SK-N-SH (cell line): ENCODE data around the gene PDGFRA. TPM values are rescaled to one million over a fixed set of nuclear protein-coding genes. Genes with fewer than 3 reads are reported as not detected.
"Not testable (repeated sequence)": the region's sequence is repeated elsewhere in the genome, so short reads cannot be mapped to it uniquely, and the experiment has no call there.

ENCODE experiments used
- CTCF ChIA-PET: fragments of 300-600, 350-600 bp; formaldehyde crosslinking; extraction: SDS; loops from one replicate; lab custom pipeline; 2021; lab: Yijun Ruan, JAX
- POLR2A ChIA-PET: fragments of 350-600 bp; sonication (Branson Sonifier 250); formaldehyde crosslinking; extraction: SDS; loops from one replicate; lab custom pipeline; 2020; ENCODE audit warnings: antibody characterized with exemption, inconsistent platforms; lab: Yijun Ruan, JAX
- DNase-seq: peaks from one replicate; pipeline ENCODE4 v3.0.0; 2012
- H2AFZ ChIP-seq: fragments of 200-600 bp; sonication (generic); 2 replicates; pipeline ENCODE4 v1.8.1; 2016; ENCODE audit warnings: antibody characterized with exemption, mild to moderate bottlenecking, low read depth
- H3F3A ChIP-seq: fragments of 200-600 bp; sonication (generic); replicated peaks from 2 replicates; pipeline ENCODE3; 2016; ENCODE audit warnings: antibody characterized with exemption, mild to moderate bottlenecking; ENCODE audit not compliant: insufficient read depth
- H3K27ac ChIP-seq, 2 experiments: fragments of 200-500 bp in 1 of 2; fragments of 200-600 bp in 1 of 2; sonication (Bioruptor generic) in 1 of 2; sonication (generic), shearing (Covaris generic) in 1 of 2; 2 replicates each; pipeline versions ENCODE4 v1.5.1 to v1.6.1; 2014 to 2016; ENCODE audit warnings: low read depth in 2 of 2, inconsistent platforms in 1 of 2, low read length in 1 of 2, mild to moderate bottlenecking in 1 of 2, mixed read lengths in 1 of 2
- H3K27me3 ChIP-seq: fragments of 200-600 bp; sonication (generic), shearing (Covaris generic); 2 replicates; pipeline ENCODE4 v1.6.1; 2016; ENCODE audit warnings: mixed run types; ENCODE audit not compliant: insufficient read depth
- H3K36me3 ChIP-seq, 2 experiments: fragments of 200-500 bp in 1 of 2; fragments of 200-600 bp in 1 of 2; sonication (Bioruptor generic) in 1 of 2; sonication (generic) in 1 of 2; replicated peaks in 1 of 2; 2 replicates each; pipeline versions ENCODE3 to v1.5.1; 2014 to 2016; ENCODE audit warnings: low read length in 1 of 2, mild to moderate bottlenecking in 1 of 2; ENCODE audit not compliant: insufficient read depth in 2 of 2, control insufficient read depth in 1 of 2
- H3K4me1 ChIP-seq, 2 experiments: fragments of 200-500 bp in 1 of 2; fragments of 200-600 bp in 1 of 2; sonication (Bioruptor generic) in 1 of 2; sonication (generic), shearing (Covaris generic) in 1 of 2; 2 replicates each; pipeline versions ENCODE4 v1.5.1 to v1.6.1; 2014 to 2016; ENCODE audit warnings: low read depth in 1 of 2, low read length in 1 of 2, mixed run types in 1 of 2; ENCODE audit not compliant: insufficient read depth in 2 of 2, control insufficient read depth in 1 of 2
- H3K4me2 ChIP-seq: fragments of 200-600 bp; sonication (generic), shearing (Covaris generic); 2 replicates; pipeline ENCODE4 v1.6.1; 2017; ENCODE audit warnings: mixed run types
- H3K4me3 ChIP-seq, 2 experiments: fragments of 200-500 bp in 1 of 2; fragments of 200-600 bp in 1 of 2; sonication (Bioruptor generic) in 1 of 2; sonication (generic), shearing (Covaris generic) in 1 of 2; 2 replicates each; pipeline versions ENCODE4 v1.5.1 to v1.8.1; 2014 to 2016; ENCODE audit warnings: low read depth in 2 of 2, inconsistent platforms in 1 of 2, low read length in 1 of 2, mild to moderate bottlenecking in 1 of 2, mixed read lengths in 1 of 2, moderate library complexity in 1 of 2
- H3K79me2 ChIP-seq: fragments of 200-600 bp; sonication (generic); 2 replicates; pipeline ENCODE4 v1.8.1; 2017; ENCODE audit warnings: mild to moderate bottlenecking; ENCODE audit not compliant: insufficient read depth
- H3K9ac ChIP-seq: fragments of 200-600 bp; sonication (generic); 2 replicates; pipeline ENCODE4 v1.6.1; 2017; ENCODE audit warnings: mixed run types
- H3K9me2 ChIP-seq: fragments of 200-600 bp; sonication (generic); 2 replicates; pipeline ENCODE4 v1.6.1; 2017; ENCODE audit warnings: mixed run types
- H3K9me3 ChIP-seq: fragments of 200-600 bp; sonication (generic); 2 replicates; pipeline ENCODE4 v1.6.1; 2017; ENCODE audit warnings: mixed run types, mild to moderate bottlenecking, moderate library complexity
- H4K20me1 ChIP-seq: fragments of 200-600 bp; sonication (generic); 2 replicates; pipeline ENCODE4 v1.6.1; 2017; ENCODE audit warnings: mild to moderate bottlenecking, mixed run types; ENCODE audit not compliant: insufficient read depth
- ELF1 ChIP-seq: IDR thresholded peaks from 2 replicates; pipeline ENCODE4 v1.4.0; 2012
- EZH2phosphoT487 ChIP-seq: fragments of 200-600 bp; sonication (generic); IDR thresholded peaks from 2 replicates; pipeline ENCODE4 v1.6.1; 2017; ENCODE audit warnings: low read depth, mixed run types, mild to moderate bottlenecking, antibody characterized with exemption, moderate library complexity, borderline replicate concordance
- FOXM1 ChIP-seq: IDR thresholded peaks from 2 replicates; pipeline ENCODE4 v1.4.0; 2012; ENCODE audit warnings: low read depth, mild to moderate bottlenecking
- GABPA ChIP-seq: IDR thresholded peaks from 2 replicates; pipeline ENCODE4 v1.4.0; 2012; ENCODE audit warnings: low read depth, mild to moderate bottlenecking
- GATA2 ChIP-seq: sonication (generic); formaldehyde crosslinking; IDR thresholded peaks from 2 replicates; pipeline ENCODE4 v1.5.0; 2020; ENCODE audit warnings: mild to moderate bottlenecking, missing genetic modification reagents
- JUND ChIP-seq: IDR thresholded peaks from 2 replicates; pipeline ENCODE4 v1.4.0; 2012
- MAX ChIP-seq: IDR thresholded peaks from 2 replicates; pipeline ENCODE4 v1.4.0; 2012; ENCODE audit warnings: low read depth
- MEF2A ChIP-seq: IDR thresholded peaks from 2 replicates; pipeline ENCODE4 v1.4.0; 2012; ENCODE audit warnings: low read depth, borderline replicate concordance
- MXI1 ChIP-seq: IDR thresholded peaks from 2 replicates; pipeline ENCODE4 v1.6.1; 2012; ENCODE audit warnings: mild to moderate bottlenecking, low read depth, low read length, improper control_type of control experiment
- NFIC ChIP-seq: IDR thresholded peaks from 2 replicates; pipeline ENCODE4 v1.4.0; 2012; ENCODE audit warnings: borderline replicate concordance
- NRF1 ChIP-seq: IDR thresholded peaks from 2 replicates; pipeline ENCODE4 v1.6.1; 2012; ENCODE audit warnings: low read depth, mild to moderate bottlenecking, low read length
- RCOR1 ChIP-seq: fragments of 150-350 bp; IDR thresholded peaks from 2 replicates; pipeline ENCODE4 v1.6.1; 2017; ENCODE audit warnings: antibody characterized with exemption, low read length
- REST ChIP-seq: IDR thresholded peaks from 2 replicates; pipeline ENCODE4 v1.6.1; 2012; ENCODE audit warnings: mild to moderate bottlenecking, low read depth, low read length, moderate library complexity
- RXRA ChIP-seq: IDR thresholded peaks from 2 replicates; pipeline ENCODE4 v1.4.0; 2012; ENCODE audit warnings: low read depth, mild to moderate bottlenecking, borderline replicate concordance
- TEAD4 ChIP-seq: IDR thresholded peaks from 2 replicates; pipeline ENCODE4 v1.4.0; 2012; ENCODE audit warnings: mild to moderate bottlenecking, borderline replicate concordance; ENCODE audit not compliant: insufficient read depth
- USF1 ChIP-seq: IDR thresholded peaks from 2 replicates; pipeline ENCODE4 v1.4.0; 2012; ENCODE audit warnings: low read depth, borderline replicate concordance
- YY1 ChIP-seq: IDR thresholded peaks from 2 replicates; pipeline ENCODE4 v1.4.0; 2012; ENCODE audit warnings: low read depth, mild to moderate bottlenecking
- WGBS: methylation state at CpG from one replicate; pipeline ENCODE4 v1.1.6; 2017; ENCODE audit warnings: low lambda C conversion rate; 5-methylcytosine and 5-hydroxymethylcytosine counted together
- polyA plus RNA-seq, 3 experiments: library from polyadenylated mRNA; depleted of rRNA; stranded (reverse); fragments of >200 nt; gene quantifications; 2 replicates each; pipeline ENCODE4 v1.2.3, GENCODE V29; 2012
- TF ChIP-seq, protein P1 (sequence below): IDR thresholded peaks from 2 replicates; pipeline ENCODE4; 2012
- TF ChIP-seq, protein P2 (sequence below): fragments of 200-600 bp; sonication (generic); IDR thresholded peaks from 2 replicates; pipeline ENCODE4 v1.6.1; 2017; ENCODE audit warnings: antibody characterized with exemption, mild to moderate bottlenecking, moderate library complexity
- TF ChIP-seq, protein P3 (sequence below): IDR thresholded peaks from 2 replicates; pipeline ENCODE4 v1.4.0; 2012; ENCODE audit warnings: low read depth, borderline replicate concordance

PDGFRA gene
- polyA plus RNA-seq, 1 of the 3 experiments (the other 2 are of a cell fraction) = 25.3 TPM

GRCh38 chr4:54337009-54337408 is 107.9 kb downstream of the PDGFRA start:
- Histone ChIP-seq H4K20me1 (no peaks in the 10 kb centered on the region), H3K27ac (no peak overlapping the region), H2AFZ (no peak overlapping the region), H3K4me2 (no peak overlapping the region), H3K36me3 (no peaks in the 10 kb centered on the region), H3K9ac (no peak overlapping the region), H3K4me1 (no peaks in the 10 kb centered on the region), H3K9me2 (no peaks in the 10 kb centered on the region), H3F3A (no peaks in the 10 kb centered on the region), H3K27me3 (peaks cover 1% of the 10 kb centered on the region; the same call in 1 of the 2 replicates), H3K4me3 (no peak overlapping the region), H3K9me3 (no peaks in the 10 kb centered on the region), H3K79me2 (no peaks in the 10 kb centered on the region)
- 55% methylated on average over 4 of the region's 4 CpGs for WGBS
- TF ChIP-seq MAX = no peak
- no peak for TF ChIP-seq TEAD4
- no peak for TF ChIP-seq NFIC
- TF ChIP-seq GATA2 (CRISPR knock-in tag) = no peak
- no peak for TF ChIP-seq EZH2phosphoT487
- TF ChIP-seq MXI1 = no peak
- TF ChIP-seq, protein P1, sequence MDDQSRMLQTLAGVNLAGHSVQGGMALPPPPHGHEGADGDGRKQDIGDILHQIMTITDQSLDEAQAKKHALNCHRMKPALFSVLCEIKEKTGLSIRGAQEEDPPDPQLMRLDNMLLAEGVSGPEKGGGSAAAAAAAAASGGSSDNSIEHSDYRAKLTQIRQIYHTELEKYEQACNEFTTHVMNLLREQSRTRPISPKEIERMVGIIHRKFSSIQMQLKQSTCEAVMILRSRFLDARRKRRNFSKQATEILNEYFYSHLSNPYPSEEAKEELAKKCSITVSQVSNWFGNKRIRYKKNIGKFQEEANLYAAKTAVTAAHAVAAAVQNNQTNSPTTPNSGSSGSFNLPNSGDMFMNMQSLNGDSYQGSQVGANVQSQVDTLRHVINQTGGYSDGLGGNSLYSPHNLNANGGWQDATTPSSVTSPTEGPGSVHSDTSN = no peak
- no peak for TF ChIP-seq ELF1
- no peak for TF ChIP-seq JUND
- TF ChIP-seq GABPA = no peak
- TF ChIP-seq MEF2A = no peak
- no peak for TF ChIP-seq USF1
- TF ChIP-seq FOXM1 = no peak
- TF ChIP-seq NRF1 = no peak
- TF ChIP-seq, protein P2, sequence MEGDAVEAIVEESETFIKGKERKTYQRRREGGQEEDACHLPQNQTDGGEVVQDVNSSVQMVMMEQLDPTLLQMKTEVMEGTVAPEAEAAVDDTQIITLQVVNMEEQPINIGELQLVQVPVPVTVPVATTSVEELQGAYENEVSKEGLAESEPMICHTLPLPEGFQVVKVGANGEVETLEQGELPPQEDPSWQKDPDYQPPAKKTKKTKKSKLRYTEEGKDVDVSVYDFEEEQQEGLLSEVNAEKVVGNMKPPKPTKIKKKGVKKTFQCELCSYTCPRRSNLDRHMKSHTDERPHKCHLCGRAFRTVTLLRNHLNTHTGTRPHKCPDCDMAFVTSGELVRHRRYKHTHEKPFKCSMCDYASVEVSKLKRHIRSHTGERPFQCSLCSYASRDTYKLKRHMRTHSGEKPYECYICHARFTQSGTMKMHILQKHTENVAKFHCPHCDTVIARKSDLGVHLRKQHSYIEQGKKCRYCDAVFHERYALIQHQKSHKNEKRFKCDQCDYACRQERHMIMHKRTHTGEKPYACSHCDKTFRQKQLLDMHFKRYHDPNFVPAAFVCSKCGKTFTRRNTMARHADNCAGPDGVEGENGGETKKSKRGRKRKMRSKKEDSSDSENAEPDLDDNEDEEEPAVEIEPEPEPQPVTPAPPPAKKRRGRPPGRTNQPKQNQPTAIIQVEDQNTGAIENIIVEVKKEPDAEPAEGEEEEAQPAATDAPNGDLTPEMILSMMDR = no peak
- no peak for TF ChIP-seq RCOR1
- TF ChIP-seq, protein P3, sequence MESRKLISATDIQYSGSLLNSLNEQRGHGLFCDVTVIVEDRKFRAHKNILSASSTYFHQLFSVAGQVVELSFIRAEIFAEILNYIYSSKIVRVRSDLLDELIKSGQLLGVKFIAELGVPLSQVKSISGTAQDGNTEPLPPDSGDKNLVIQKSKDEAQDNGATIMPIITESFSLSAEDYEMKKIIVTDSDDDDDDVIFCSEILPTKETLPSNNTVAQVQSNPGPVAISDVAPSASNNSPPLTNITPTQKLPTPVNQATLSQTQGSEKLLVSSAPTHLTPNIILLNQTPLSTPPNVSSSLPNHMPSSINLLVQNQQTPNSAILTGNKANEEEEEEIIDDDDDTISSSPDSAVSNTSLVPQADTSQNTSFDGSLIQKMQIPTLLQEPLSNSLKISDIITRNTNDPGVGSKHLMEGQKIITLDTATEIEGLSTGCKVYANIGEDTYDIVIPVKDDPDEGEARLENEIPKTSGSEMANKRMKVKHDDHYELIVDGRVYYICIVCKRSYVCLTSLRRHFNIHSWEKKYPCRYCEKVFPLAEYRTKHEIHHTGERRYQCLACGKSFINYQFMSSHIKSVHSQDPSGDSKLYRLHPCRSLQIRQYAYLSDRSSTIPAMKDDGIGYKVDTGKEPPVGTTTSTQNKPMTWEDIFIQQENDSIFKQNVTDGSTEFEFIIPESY = no peak
- TF ChIP-seq YY1 = no peak
- no peak for TF ChIP-seq REST
- TF ChIP-seq RXRA = no peak
- ChIA-PET CTCF (interaction anchor here (0.8 to 2.1 kb wide), 5 partner anchors 14 to 985 kb away, joined by 3 to 5 read pairs (median 4); no protein-coding TSS in a partner anchor), POLR2A (no interaction called here)
- no peak for DNase-seq

- DNase-seq, H3K27ac ChIP-seq, H4K20me1 ChIP-seq, H3K36me3 ChIP-seq, H3K27me3 ChIP-seq, H2AFZ ChIP-seq, H3K4me3 ChIP-seq, H3K79me2 ChIP-seq, H3K9me2 ChIP-seq, H3K4me1 ChIP-seq, H3K4me2 ChIP-seq, POLR2A ChIA-PET, H3K9ac ChIP-seq, H3F3A ChIP-seq, H3K9me3 ChIP-seq: not testable (repeated sequence)
- CTCF ChIA-PET = interaction anchor here (0.8 to 1.2 kb wide), 2 partner anchors 23 to 92 kb away, joined by 3 to 4 read pairs; no protein-coding TSS in a partner anchor
- WGBS = 71% methylated on average over 3 of the region's 3 CpGs
These were observed 113.0 kb downstream of the PDGFRA start for GRCh38 chr4:54342067-54342466.
